Subcutaneous adipose tissue (tissue), 4 donors: ENCODE data around the gene SLC26A8. TPM values are rescaled to one million over a fixed set of nuclear protein-coding genes. Genes with fewer than 3 reads are reported as not detected.

Source experiments
- total RNA-seq, 4 donors: library from RNA; depleted of rRNA; stranded (reverse); fragments of >200 nt; gene quantifications; one replicate each; pipeline ENCODE4 v1.1.0, GENCODE V29; 2016
- TF ChIP-seq, protein P1 (sequence below): fragments of 450-650 bp; IDR thresholded peaks from one replicate; pipeline ENCODE4 v1.5.1; 2016; ENCODE audit warnings: low read depth, mild to moderate bottlenecking, control low read depth, antibody characterized with exemption, moderate library complexity

SLC26A8 gene
- total RNA-seq, 4 donors from 2014 or later: 0.33 to 2.2 (median 2.0) TPM; not detected in 1

GRCh38 chr6:35895560-35895959 is 128.9 kb downstream of the SLC26A8 start:
- TF ChIP-seq, protein P1, sequence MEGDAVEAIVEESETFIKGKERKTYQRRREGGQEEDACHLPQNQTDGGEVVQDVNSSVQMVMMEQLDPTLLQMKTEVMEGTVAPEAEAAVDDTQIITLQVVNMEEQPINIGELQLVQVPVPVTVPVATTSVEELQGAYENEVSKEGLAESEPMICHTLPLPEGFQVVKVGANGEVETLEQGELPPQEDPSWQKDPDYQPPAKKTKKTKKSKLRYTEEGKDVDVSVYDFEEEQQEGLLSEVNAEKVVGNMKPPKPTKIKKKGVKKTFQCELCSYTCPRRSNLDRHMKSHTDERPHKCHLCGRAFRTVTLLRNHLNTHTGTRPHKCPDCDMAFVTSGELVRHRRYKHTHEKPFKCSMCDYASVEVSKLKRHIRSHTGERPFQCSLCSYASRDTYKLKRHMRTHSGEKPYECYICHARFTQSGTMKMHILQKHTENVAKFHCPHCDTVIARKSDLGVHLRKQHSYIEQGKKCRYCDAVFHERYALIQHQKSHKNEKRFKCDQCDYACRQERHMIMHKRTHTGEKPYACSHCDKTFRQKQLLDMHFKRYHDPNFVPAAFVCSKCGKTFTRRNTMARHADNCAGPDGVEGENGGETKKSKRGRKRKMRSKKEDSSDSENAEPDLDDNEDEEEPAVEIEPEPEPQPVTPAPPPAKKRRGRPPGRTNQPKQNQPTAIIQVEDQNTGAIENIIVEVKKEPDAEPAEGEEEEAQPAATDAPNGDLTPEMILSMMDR: no peak

DNA sequence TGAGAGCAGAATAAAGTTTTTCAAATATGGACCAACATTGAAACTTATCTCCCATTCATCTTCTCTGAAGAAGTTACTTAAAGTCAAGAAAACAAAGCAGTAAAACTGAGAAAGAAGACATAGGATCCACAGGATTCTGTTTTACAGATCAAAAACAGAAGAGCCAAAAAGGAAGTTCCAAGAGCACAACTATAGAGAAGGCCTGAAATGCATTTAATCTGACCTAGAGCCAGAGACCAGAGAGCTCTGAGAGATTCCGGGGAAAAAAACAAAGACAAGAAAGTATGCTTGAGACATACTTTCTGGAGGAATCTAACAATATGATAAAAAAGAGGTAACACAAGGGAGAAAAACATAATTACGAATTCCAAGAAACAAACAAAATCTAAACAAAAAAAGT is 129.7 kb downstream of the SLC26A8 start:
- TF ChIP-seq, protein P1: no peak

Other genes starting within 250 kb of the SLC26A8 start
- not detected for gene CLPSL2, start 248.0 kb downstream of the SLC26A8 start, total RNA-seq
- not detected for gene CLPSL1, start 243.6 kb downstream of the SLC26A8 start, total RNA-seq
- gene CLPS, start 227.3 kb downstream of the SLC26A8 start, total RNA-seq: not detected
- gene LHFPL5, start 219.3 kb downstream of the SLC26A8 start, total RNA-seq: not detected
- gene SRPK1, start 103.5 kb downstream of the SLC26A8 start, total RNA-seq: 10 to 100 TPM; 26.2 to 38.8 (median 33.1) TPM
- 10 to 100 TPM; 78.2 to 96.5 (median 88.8) TPM for gene MAPK14, start 3.2 kb upstream of the SLC26A8 start, total RNA-seq
- 10 to 100 TPM in 2 of 4 donors, 1 to 10 TPM in 2; 2.6 to 24.6 (median 7.0) TPM for gene MAPK13, start 105.9 kb upstream of the SLC26A8 start, total RNA-seq
- gene BRPF3, start 172.1 kb upstream of the SLC26A8 start, total RNA-seq: 10 to 100 TPM; 12.7 to 31.1 (median 20.3) TPM
- gene PNPLA1, start 245.4 kb upstream of the SLC26A8 start, total RNA-seq: not detected